ENCODE results near the gene MEX3D.

The MEX3D gene

DNA sequence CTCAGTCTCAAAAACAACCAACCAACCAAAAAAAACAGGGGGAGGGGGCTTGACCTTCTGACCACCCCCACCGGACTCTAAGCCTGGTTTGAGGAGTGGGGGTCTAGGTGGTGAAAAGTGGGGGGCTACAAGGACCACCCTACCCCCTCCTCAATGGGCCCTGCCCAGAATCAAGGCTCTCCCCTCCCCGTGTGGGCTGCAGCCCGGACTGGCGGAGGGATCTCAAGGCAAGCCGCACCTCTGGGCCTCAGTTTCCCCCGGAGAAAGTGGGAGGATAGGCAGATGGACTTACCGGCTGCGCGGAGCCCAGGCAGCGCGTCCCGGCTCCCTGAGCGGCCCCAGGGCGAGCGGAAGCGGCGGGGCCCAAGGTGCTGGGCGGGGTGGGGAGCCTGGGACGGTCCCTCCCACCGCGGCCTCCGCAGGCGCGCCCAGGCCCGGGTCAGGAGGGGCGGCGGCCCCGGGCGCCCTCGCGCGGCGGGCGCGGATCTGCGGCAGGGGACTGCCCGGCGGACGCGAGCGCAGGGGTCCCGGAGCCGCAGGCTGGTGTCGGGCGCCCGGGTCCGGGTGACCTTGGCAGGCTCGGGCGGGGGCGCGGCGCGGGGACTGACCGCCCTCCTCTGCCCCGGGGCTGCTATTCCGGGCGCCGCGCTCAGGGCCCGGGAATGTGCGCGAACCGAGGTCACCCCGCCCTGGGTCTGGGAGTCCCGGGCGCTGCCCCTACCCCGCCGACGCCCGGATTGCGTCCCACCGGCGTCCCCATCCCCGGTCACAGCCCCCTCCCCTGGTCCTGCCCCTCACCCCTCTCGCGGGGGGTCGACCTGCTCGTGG, 55.2 kb downstream of the MEX3D start, which contains the start of gene ADAMTSL5 (continued):
- TF ChIP-seq ZNF777 (tag by site-specific recombination; IDR thresholded peaks at IDR 0.05; ENCODE audit: borderline replicate concordance) (no peak), ZBTB44 (tag by site-specific recombination; IDR thresholded peaks at IDR 0.05) (no peak), ZNF426 (tag by site-specific recombination; IDR thresholded peaks at IDR 0.05) (no peak), ZNF624 (tag by site-specific recombination; IDR thresholded peaks at IDR 0.05) (no peak), ZNF24 (tag by site-specific recombination; IDR thresholded peaks at IDR 0.05) (no peak), ZNF148 (tag by site-specific recombination; IDR thresholded peaks at IDR 0.05; ENCODE audit: borderline replicate concordance) (no peak; the same call in 1 of the 2 replicates), ZNF112 (tag by site-specific recombination; IDR thresholded peaks at IDR 0.05) (no peak), ZNF571 (tag by site-specific recombination; IDR thresholded peaks at IDR 0.05) (no peak), CTCF (tag by site-specific recombination; IDR thresholded peaks at IDR 0.05) (no peak), ZBTB20 (tag by site-specific recombination; IDR thresholded peaks at IDR 0.05) (peak; percentile 99), ZNF548 (tag by site-specific recombination; IDR thresholded peaks at IDR 0.05) (no peak), ZNF558 (tag by site-specific recombination; IDR thresholded peaks at IDR 0.05) (no peak), ZNF530 (tag by site-specific recombination; IDR thresholded peaks at IDR 0.05; ENCODE audit: low read depth) (no peak), KLF9 (tag by site-specific recombination; IDR thresholded peaks at IDR 0.05; ENCODE audit: low read depth) (no peak), ZNF555 (tag by site-specific recombination; conservative IDR thresholded peaks at IDR 0.05) (no peak), ZNF488 (tag by site-specific recombination; IDR thresholded peaks at IDR 0.05) (no peak), ZNF768 (tag by site-specific recombination; IDR thresholded peaks at IDR 0.05) (no peak), ZNF114 (tag by site-specific recombination; IDR thresholded peaks at IDR 0.05) (no peak), ZNF175 (tag by site-specific recombination; IDR thresholded peaks at IDR 0.05) (no peak), ZBTB48 (tag by site-specific recombination; IDR thresholded peaks at IDR 0.05) (no peak), ZNF2 (tag by site-specific recombination; IDR thresholded peaks at IDR 0.05) (no peak), GLI2 (tag by site-specific recombination; IDR thresholded peaks at IDR 0.05; ENCODE audit: borderline replicate concordance, low read depth) (no peak), ZNF133 (tag by site-specific recombination; IDR thresholded peaks at IDR 0.05) (no peak)
- TF ChIP-seq, protein P1, sequence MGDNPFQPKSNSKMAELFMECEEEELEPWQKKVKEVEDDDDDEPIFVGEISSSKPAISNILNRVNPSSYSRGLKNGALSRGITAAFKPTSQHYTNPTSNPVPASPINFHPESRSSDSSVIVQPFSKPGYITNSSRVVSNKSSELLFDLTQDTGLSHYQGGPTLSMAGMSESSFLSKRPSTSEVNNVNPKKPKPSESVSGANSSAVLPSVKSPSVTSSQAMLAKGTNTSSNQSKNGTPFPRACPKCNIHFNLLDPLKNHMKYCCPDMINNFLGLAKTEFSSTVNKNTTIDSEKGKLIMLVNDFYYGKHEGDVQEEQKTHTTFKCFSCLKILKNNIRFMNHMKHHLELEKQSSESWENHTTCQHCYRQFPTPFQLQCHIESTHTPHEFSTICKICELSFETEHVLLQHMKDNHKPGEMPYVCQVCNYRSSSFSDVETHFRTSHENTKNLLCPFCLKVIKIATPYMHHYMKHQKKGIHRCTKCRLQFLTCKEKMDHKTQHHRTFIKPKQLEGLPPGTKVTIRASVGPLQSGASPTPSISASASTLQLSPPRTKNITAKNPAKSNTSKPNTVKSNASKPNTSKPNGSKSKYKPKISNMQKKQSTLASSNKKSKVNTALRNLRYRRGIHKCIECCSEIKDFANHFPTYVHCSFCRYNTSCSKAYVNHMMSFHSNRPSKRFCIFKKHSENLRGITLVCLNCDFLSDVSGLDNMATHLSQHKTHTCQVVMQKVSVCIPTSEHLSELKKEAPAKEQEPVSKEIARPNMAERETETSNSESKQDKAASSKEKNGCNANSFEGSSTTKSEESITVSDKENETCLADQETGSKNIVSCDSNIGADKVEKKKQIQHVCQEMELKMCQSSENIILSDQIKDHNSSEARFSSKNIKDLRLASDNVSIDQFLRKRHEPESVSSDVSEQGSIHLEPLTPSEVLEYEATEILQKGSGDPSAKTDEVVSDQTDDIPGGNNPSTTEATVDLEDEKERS (tag by site-specific recombination; IDR thresholded peaks at IDR 0.05), result no peak
- TF ChIP-seq, protein P2, sequence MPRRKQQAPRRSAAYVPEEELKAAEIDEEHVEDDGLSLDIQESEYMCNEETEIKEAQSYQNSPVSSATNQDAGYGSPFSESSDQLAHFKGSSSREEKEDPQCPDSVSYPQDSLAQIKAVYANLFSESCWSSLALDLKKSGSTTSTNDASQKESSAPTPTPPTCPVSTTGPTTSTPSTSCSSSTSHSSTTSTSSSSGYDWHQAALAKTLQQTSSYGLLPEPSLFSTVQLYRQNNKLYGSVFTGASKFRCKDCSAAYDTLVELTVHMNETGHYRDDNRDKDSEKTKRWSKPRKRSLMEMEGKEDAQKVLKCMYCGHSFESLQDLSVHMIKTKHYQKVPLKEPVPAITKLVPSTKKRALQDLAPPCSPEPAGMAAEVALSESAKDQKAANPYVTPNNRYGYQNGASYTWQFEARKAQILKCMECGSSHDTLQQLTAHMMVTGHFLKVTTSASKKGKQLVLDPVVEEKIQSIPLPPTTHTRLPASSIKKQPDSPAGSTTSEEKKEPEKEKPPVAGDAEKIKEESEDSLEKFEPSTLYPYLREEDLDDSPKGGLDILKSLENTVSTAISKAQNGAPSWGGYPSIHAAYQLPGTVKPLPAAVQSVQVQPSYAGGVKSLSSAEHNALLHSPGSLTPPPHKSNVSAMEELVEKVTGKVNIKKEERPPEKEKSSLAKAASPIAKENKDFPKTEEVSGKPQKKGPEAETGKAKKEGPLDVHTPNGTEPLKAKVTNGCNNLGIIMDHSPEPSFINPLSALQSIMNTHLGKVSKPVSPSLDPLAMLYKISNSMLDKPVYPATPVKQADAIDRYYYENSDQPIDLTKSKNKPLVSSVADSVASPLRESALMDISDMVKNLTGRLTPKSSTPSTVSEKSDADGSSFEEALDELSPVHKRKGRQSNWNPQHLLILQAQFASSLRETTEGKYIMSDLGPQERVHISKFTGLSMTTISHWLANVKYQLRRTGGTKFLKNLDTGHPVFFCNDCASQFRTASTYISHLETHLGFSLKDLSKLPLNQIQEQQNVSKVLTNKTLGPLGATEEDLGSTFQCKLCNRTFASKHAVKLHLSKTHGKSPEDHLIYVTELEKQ (tag by site-specific recombination; IDR thresholded peaks at IDR 0.05; ENCODE audit: borderline replicate concordance), result no peak
